ENCODE measurements around the gene CRYGB. TPM values are rescaled to one million over a fixed set of nuclear protein-coding genes. Genes with fewer than 3 reads are reported as not detected.
A peak's percentile ranks its signal among the peaks of the same experiment; 100 is the strongest.
"Not testable (repeated sequence)": the region's sequence is repeated elsewhere in the genome, so short reads cannot be mapped to it uniquely, and the experiment has no call there.

CRYGB gene
- total and polyA plus RNA-seq, 5 experiments from 2014 or later: not detected

DNA sequence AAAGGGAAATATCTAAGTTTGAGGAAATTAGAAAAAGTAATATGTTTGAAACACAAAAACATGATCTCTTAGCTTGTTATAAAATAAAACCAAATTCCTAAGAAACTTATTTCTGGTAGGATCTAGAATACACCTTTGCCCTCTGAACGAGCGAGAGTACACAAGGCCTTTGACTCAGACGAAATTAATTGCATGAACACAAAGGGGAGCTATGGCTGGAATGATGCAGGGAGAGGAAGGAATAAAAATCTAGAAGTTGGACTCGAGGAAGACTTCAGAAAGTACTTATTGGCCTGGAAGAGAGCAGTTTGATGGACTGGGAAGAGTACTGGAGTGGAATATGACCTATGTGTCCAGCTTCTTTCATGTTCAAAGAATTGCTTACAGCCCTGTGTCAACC, 20.7 kb downstream of the CRYGB start:
- peaks cover 0 to 3% (median 0%) of the 10 kb centered on the region in 3 donors for H3K36me3 Mint-ChIP-seq
- no peak overlapping the region for H3K27ac Mint-ChIP-seq
- POLR2A ChIA-PET: no interaction called here
- ATAC-seq (no peak), DNase-seq (no peak)
- H3K27me3 Mint-ChIP-seq: peaks cover 18 to 46% (median 32%) of the 10 kb centered on the region in 5 donors
- peaks cover 0 to 5% (median 0%) of the 10 kb centered on the region in 9 donors for H3K9me3 Mint-ChIP-seq
- H3K4me1 Mint-ChIP-seq: peaks cover 6 to 19% (median 10%) of the 10 kb centered on the region in 4 donors
- H3K4me3 Mint-ChIP-seq: no peak overlapping the region

- H3K36me3 Mint-ChIP-seq, H3K9me3 Mint-ChIP-seq: not testable (repeated sequence)
- POLR2A ChIA-PET: interaction anchor here (0.6 kb wide), 1 partner anchor 98 kb away, joined by 5 read pairs; no protein-coding TSS in a partner anchor
- ATAC-seq: peak; percentile 69 to 70
- peaks cover 19 to 46% (median 33%) of the 10 kb centered on the region in 5 donors for H3K27me3 Mint-ChIP-seq
- H3K4me1 Mint-ChIP-seq: peaks cover 6 to 19% (median 10%) of the 10 kb centered on the region in 4 donors
- H3K27ac Mint-ChIP-seq: peak within 1 kb of the TSS in 1 of 10 donors; percentile 19
- peak within 1 kb of the TSS in 9 of 10 donors; percentile 38 to 71 (median 67) for H3K4me3 Mint-ChIP-seq
- DNase-seq: peak in 2 of 10 donors; percentile 16 to 18
These were observed 21.8 kb downstream of the CRYGB start, which contains the start of gene CRYGD for GRCh38 chr2:208124013-208124715. TSS of gene CRYGD (minus strand) at chr2:208124524. CDS start at chr2:208124473, 51 bp downstream.

DNA sequence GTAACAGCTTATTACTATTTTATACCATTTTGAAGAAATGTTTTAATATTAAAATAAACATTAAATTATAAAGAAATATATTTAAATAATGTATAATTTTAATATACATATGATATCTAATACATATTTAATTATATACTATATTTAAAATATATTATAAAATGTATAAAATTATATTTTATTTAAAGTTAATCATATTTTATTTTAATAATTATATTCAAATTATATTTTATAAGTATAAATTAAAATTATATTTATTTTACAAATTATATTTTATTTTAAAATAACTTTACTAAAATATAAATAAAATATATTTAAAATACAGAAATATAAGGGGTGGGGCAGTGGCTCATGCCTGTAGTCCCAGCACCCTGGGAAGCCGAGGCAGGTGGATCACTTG, 23.7 kb downstream of the CRYGB start:
- POLR2A ChIA-PET: no interaction called here
- no peak overlapping the region for H3K27ac Mint-ChIP-seq
- H3K9me3 Mint-ChIP-seq: peaks cover 0 to 2% (median 0%) of the 10 kb centered on the region in 9 donors
- H3K4me1 Mint-ChIP-seq: peaks cover 6 to 19% (median 10%) of the 10 kb centered on the region in 4 donors
- peaks cover 18 to 36% (median 26%) of the 10 kb centered on the region in 5 donors for H3K27me3 Mint-ChIP-seq
- H3K4me3 Mint-ChIP-seq: no peak overlapping the region
- no peak for ATAC-seq
- H3K36me3 Mint-ChIP-seq: peaks cover 0 to 3% (median 0%) of the 10 kb centered on the region in 3 donors
- DNase-seq: no peak

GRCh38 chr2:208118918-208119317, 27.0 kb downstream of the CRYGB start:
- POLR2A ChIA-PET: no interaction called here

GRCh38 chr2:208117390-208117789, 28.6 kb downstream of the CRYGB start:
- not testable (repeated sequence) for H3K36me3 Mint-ChIP-seq

More at GRCh38 chr2:208118918-208119317, 27.0 kb downstream of the CRYGB start:
- no peaks in the 10 kb centered on the region for H3K36me3 Mint-ChIP-seq
- H3K27ac Mint-ChIP-seq: no peak overlapping the region
- DNase-seq: no peak
- ATAC-seq: no peak
- no peaks in the 10 kb centered on the region for H3K9me3 Mint-ChIP-seq
- H3K4me1 Mint-ChIP-seq: peaks cover 1 to 3% (median 3%) of the 10 kb centered on the region in 4 donors
- peaks cover 5 to 12% (median 8%) of the 10 kb centered on the region in 5 donors for H3K27me3 Mint-ChIP-seq
- H3K4me3 Mint-ChIP-seq: no peak overlapping the region

GRCh38 chr2:208112969-208113368, 33.0 kb downstream of the CRYGB start:
- H3K36me3 Mint-ChIP-seq: no peaks in the 10 kb centered on the region
- no peak overlapping the region for H3K27ac Mint-ChIP-seq
- peaks cover 0 to 2% (median 0%) of the 10 kb centered on the region in 4 donors for H3K4me1 Mint-ChIP-seq
- no peaks in the 10 kb centered on the region for H3K9me3 Mint-ChIP-seq
- no peak overlapping the region for H3K4me3 Mint-ChIP-seq
- DNase-seq (no peak), ATAC-seq (no peak)
- H3K27me3 Mint-ChIP-seq: peaks cover 0 to 34% (median 0%) of the 10 kb centered on the region in 5 donors
- POLR2A ChIA-PET: no interaction called here

More at GRCh38 chr2:208117390-208117789, 28.6 kb downstream of the CRYGB start:
- DNase-seq, POLR2A ChIA-PET, H3K4me1 Mint-ChIP-seq, H3K27ac Mint-ChIP-seq, H3K4me3 Mint-ChIP-seq, H3K9me3 Mint-ChIP-seq, ATAC-seq: not testable (repeated sequence)
- H3K27me3 Mint-ChIP-seq: peaks cover 0 to 22% (median 5%) of the 10 kb centered on the region in 5 donors

DNA sequence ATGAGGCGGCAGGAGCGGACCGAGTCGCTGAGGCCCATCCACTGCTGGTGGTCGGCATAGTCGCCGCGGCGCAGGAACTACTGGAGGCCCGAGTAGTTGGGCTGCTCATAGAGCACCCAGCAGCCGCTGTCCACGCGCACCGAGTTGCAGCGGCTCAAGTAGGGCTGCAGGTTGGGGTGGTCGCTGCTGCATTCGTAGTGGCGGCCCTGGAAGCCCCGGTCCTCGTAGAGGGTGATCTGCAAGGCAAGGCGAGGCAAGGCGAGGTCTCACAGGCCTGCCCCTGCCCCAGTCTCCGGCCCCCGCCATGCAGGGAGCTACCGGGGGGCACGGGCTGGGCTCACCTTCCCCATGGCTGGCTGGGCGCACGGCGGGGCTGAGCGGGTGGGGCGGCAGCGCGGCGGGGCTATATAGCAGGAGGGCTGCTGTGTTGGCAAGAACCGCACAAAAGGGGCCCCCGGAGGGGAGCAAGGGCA, 33.6 kb downstream of the CRYGB start:
- H3K36me3 Mint-ChIP-seq, H3K4me3 Mint-ChIP-seq, H3K9me3 Mint-ChIP-seq, H3K27ac Mint-ChIP-seq, ATAC-seq, H3K4me1 Mint-ChIP-seq, POLR2A ChIA-PET, DNase-seq: not testable (repeated sequence)
- peaks cover 0 to 37% (median 0%) of the 10 kb centered on the region in 5 donors for H3K27me3 Mint-ChIP-seq

DNA sequence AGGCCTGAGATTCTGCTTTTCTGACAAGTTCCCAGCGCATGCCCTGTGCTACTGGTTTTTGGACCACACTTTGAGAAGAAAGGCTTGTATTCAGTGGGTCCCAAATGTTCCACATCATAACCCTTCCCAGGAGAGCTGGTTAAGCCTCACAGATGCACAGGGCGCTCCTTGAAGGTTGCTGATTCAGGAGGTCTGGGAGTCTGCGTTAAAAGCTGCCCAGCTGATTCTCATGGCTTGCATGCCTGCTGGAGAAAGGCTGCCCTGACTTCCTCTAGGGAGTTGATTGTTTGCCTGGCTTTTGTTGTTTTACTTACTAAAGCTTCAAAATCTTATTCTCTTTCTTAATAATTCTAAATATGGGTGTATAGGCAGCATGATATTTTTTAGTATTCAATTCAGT, 42.3 kb downstream of the CRYGB start:
- Mint-ChIP-seq H3K4me3 (no peak overlapping the region), H3K36me3 (no peaks in the 10 kb centered on the region), H3K27ac (no peak overlapping the region), H3K4me1 (peaks cover 7 to 32% (median 18%) of the 10 kb centered on the region in 4 donors), H3K27me3 (peaks cover 0 to 20% (median 6%) of the 10 kb centered on the region in 5 donors), H3K9me3 (no peaks in the 10 kb centered on the region)
- DNase-seq (no peak), ATAC-seq (no peak)
- POLR2A ChIA-PET: interaction anchor here (0.6 kb wide), 1 partner anchor 131 kb away, joined by 3 read pairs; no protein-coding TSS in a partner anchor

DNA sequence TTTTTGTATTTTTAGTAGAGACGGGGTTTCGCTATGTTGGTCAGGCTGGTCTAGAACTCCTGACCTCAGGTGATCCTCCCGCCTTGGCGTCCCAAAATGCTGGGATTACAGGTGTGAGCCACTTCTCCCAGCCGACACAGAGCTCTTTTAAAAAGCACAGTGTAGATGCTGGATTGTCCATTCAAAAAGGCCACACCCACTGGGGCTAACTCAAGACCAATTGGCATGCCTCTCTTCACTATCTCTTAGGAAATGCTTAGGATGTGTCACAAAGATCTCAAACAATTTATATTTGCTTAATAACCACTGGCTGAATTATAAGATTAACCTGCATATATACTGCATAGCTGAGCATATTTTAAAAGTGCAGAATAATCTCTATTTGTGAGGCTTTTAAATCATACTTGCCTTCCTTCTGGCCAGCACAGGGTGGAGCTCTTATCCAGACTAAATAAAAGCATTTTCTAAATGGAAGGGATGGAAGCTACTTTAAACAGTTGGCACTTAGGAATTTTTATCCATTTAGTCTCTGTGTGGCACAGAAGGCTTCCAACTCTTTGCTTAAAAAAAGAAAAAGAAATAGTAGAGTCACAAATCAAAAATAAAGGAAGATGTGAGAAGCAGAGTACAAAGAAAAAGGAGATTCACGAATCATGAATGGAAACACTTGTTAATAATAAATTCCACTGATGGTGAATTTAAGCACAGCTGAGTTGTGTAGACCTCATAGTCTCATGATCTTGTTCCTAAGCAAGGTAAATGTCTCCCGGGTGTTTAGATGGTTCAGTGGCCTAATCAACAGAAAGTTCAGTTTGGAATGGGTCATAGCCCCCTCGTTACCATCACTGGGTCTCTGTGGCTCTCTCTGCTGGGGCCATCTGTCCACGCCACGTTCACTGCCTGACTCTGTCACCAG, 44.0 kb downstream of the CRYGB start:
- DNase-seq: no peak
- Mint-ChIP-seq H3K27me3 (peaks cover 0 to 11% (median 6%) of the 10 kb centered on the region in 5 donors), H3K4me1 (peaks cover 5 to 32% (median 18%) of the 10 kb centered on the region in 4 donors), H3K4me3 (peak overlapping the region in 4 of 10 donors; percentile 6 to 67 (median 36)), H3K27ac (peak overlapping the region in 2 of 10 donors; percentile 10 to 88), H3K36me3 (no peaks in the 10 kb centered on the region), H3K9me3 (no peaks in the 10 kb centered on the region)
- no peak for ATAC-seq
- POLR2A ChIA-PET: no interaction called here

DNA sequence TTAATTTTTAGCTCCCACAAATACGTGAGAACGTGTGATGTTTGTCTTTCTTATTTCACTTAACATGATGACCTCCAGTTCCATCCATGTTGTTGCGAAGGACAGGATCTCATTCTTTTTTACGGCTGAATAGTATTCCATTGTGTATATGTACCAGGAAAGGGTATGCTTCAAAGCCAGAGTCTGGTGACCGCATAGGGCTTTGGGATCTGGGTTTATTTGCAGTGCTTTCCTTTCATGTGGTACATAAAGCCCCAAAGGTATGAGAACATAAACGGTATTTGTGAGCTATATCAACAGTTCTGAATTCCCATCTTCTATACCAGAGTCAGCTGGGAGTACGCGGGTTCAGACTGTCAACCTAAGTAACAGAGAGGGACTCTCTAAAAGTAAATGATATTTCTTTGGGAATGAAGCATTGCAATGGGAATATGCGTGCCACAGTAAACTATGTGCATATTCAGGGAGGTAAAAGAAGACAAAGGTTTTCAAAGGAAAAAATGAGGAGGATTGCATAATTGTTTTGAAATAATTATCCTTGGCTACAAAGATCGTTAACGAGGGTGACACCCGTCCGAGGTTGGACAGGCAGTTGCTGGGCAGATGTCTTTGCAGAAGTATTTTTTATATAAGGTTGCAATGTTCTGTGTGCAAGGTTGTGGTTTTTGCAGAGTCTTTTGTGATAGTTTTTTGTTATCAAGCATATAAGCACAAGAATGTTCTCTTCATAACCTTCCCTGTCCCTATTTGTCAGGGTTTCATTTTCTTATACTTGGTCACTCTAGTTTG, 46.1 kb downstream of the CRYGB start:
- H3K4me1 Mint-ChIP-seq: peaks cover 5 to 32% (median 18%) of the 10 kb centered on the region in 4 donors
- no peaks in the 10 kb centered on the region for H3K9me3 Mint-ChIP-seq
- no peaks in the 10 kb centered on the region for H3K36me3 Mint-ChIP-seq
- H3K4me3 Mint-ChIP-seq: peak overlapping the region in 7 of 10 donors; percentile 15 to 67 (median 42)
- no peaks in the 10 kb centered on the region for H3K27me3 Mint-ChIP-seq
- no peak for ATAC-seq
- DNase-seq: no peak
- peak overlapping the region in 2 of 10 donors; percentile 62 to 88 for H3K27ac Mint-ChIP-seq
- POLR2A ChIA-PET: no interaction called here

DNA sequence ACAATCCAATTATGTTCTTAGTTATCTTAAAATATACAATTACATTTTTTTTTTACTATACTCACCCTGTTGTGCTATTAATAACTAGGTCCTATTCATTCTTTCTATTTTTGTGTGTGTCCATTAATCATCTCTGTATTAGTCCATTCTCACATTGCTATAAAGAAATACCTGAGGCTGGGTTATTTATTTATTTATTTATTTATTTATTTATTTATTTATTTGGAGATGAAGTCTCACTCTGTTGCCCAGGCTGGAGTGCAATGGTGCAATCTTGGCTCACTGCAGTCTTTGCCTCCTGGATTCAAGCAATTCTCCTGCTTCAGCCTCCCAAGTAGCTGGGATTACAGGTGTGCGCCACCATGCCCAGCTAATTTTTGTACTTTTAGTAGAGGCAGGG, 47.3 kb downstream of the CRYGB start:
- ATAC-seq, POLR2A ChIA-PET, DNase-seq, H3K4me3 Mint-ChIP-seq, H3K27ac Mint-ChIP-seq, H3K27me3 Mint-ChIP-seq, H3K9me3 Mint-ChIP-seq, H3K36me3 Mint-ChIP-seq: not testable (repeated sequence)
- H3K4me1 Mint-ChIP-seq: peaks cover 5 to 32% (median 18%) of the 10 kb centered on the region in 4 donors

GRCh38 chr2:208098267-208098666, 47.7 kb downstream of the CRYGB start:
- peaks cover 5 to 32% (median 18%) of the 10 kb centered on the region in 4 donors for H3K4me1 Mint-ChIP-seq
- POLR2A ChIA-PET: no interaction called here
- no peaks in the 10 kb centered on the region for H3K36me3 Mint-ChIP-seq
- H3K9me3 Mint-ChIP-seq: no peaks in the 10 kb centered on the region
- no peaks in the 10 kb centered on the region for H3K27me3 Mint-ChIP-seq
- ATAC-seq (no peak), DNase-seq (no peak)
- H3K27ac Mint-ChIP-seq: no peak overlapping the region
- H3K4me3 Mint-ChIP-seq: no peak overlapping the region
